ENCODE measurements around the gene PAX8.

GRCh38 chr2:113309655-113310387, 31.1 kb upstream of the PAX8 start:
- TF ChIP-seq, protein P1, sequence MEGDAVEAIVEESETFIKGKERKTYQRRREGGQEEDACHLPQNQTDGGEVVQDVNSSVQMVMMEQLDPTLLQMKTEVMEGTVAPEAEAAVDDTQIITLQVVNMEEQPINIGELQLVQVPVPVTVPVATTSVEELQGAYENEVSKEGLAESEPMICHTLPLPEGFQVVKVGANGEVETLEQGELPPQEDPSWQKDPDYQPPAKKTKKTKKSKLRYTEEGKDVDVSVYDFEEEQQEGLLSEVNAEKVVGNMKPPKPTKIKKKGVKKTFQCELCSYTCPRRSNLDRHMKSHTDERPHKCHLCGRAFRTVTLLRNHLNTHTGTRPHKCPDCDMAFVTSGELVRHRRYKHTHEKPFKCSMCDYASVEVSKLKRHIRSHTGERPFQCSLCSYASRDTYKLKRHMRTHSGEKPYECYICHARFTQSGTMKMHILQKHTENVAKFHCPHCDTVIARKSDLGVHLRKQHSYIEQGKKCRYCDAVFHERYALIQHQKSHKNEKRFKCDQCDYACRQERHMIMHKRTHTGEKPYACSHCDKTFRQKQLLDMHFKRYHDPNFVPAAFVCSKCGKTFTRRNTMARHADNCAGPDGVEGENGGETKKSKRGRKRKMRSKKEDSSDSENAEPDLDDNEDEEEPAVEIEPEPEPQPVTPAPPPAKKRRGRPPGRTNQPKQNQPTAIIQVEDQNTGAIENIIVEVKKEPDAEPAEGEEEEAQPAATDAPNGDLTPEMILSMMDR (IDR thresholded peaks at IDR 0.05; ENCODE audit: low read depth, low read length, poor library complexity, severe bottlenecking) = no peak
- no peak for TF ChIP-seq EZH2phosphoT487 (IDR thresholded peaks at IDR 0.05; ENCODE audit: borderline replicate concordance, low read length)
